ENCODE measurements around the gene NFATC1. TPM values are rescaled to one million over a fixed set of nuclear protein-coding genes. Genes with fewer than 3 reads are reported as not detected.

Gene NFATC1
- total and polyA plus RNA-seq, 7 experiments from 2014 or later = 27.1 to 87.2 (median 53.4) TPM

DNA sequence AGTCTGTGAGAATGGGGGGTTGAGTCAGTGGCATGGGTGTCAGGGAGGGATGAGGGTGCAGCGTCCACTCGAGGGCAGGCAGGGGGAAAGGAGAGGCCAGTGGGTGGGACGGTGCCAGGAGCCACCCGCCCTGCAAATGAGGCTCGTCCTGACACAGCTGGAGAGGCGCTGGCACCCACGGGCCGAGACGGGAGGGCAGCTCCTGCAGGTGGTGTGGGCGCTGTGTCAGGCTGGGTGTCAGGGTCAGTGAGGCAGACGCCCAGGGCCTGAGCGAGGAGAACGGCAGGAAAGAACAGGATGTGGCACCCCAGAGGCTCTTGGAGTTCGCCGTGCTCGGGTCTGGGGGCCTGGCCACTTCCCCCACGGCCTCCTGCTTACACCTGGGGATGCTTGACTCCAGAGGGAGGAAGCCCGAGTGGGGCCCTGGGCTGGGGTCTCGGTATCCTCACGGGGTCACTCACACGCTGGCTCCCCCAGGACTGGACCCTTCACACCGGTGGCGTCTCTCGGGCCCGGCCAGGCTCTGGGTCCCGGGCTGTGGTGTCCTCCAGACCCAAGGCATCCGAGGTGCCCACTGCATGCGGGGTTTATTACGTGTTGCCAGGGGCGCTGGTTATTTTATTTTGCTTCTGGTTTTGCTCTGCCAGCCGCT lies 153.4 kb downstream of the NFATC1 start:
- no peaks in the 10 kb centered on the region for H3K9me3 Mint-ChIP-seq
- H3K4me3 Mint-ChIP-seq = no peak overlapping the region
- H3K4me1 Mint-ChIP-seq = no peaks in the 10 kb centered on the region
- no peaks in the 10 kb centered on the region for H3K36me3 ChIP-seq (ENCODE audit: control insufficient read depth in 2 of 3, insufficient read depth in 3 of 3, low read length in 3 of 3)
- H3K27ac Mint-ChIP-seq = no peak overlapping the region
- ChIA-PET POLR2A (no interaction called here), CTCF (interaction anchor here (0.6 kb wide), 1 partner anchor 109 kb away, joined by 3 read pairs; no protein-coding TSS in a partner anchor)
- no peaks in the 10 kb centered on the region for H3K9me3 ChIP-seq (ENCODE audit: control insufficient read depth in 2 of 3, low read length in 3 of 3)
- no peak for ATAC-seq
- H3K4me3 ChIP-seq (ENCODE audit: low read length) = no peak overlapping the region
- H3K4me1 ChIP-seq (ENCODE audit: control insufficient read depth in 2 of 2, insufficient read depth in 2 of 2, low read length in 2 of 2) = no peaks in the 10 kb centered on the region
- H3K36me3 Mint-ChIP-seq = no peaks in the 10 kb centered on the region
- H3K27ac ChIP-seq (ENCODE audit: low read depth, low read length) = no peak overlapping the region
- DNase-seq = no peak
- H3K27me3 Mint-ChIP-seq = no peaks in the 10 kb centered on the region
- intact Hi-C loops (cut with micrococcal nuclease) = no loop called here
- no peaks in the 10 kb centered on the region for H3K27me3 ChIP-seq (ENCODE audit: control insufficient read depth in 2 of 2, insufficient read depth in 2 of 2, low read length in 2 of 2)

GRCh38 chr18:79549638-79550000 lies 153.9 kb downstream of the NFATC1 start:
- ATAC-seq (no peak), DNase-seq (no peak)
- no peaks in the 10 kb centered on the region for H3K9me3 Mint-ChIP-seq

GRCh38 chr18:79552140-79552631 lies 156.5 kb downstream of the NFATC1 start:
- intact Hi-C loops (cut with micrococcal nuclease) = no loop called here
- H3K9me3 ChIP-seq (ENCODE audit: control insufficient read depth in 2 of 3, low read length in 3 of 3) = no peaks in the 10 kb centered on the region
- ChIA-PET POLR2A (no interaction called here), CTCF (no interaction called here)
- no peak overlapping the region for H3K27ac ChIP-seq (ENCODE audit: low read depth, low read length)
- H3K4me1 ChIP-seq (ENCODE audit: control insufficient read depth in 2 of 2, insufficient read depth in 2 of 2, low read length in 2 of 2) = no peaks in the 10 kb centered on the region
- H3K4me3 ChIP-seq (ENCODE audit: low read length) = no peak overlapping the region
- Mint-ChIP-seq H3K36me3 (no peaks in the 10 kb centered on the region), H3K4me3 (no peak overlapping the region), H3K4me1 (no peaks in the 10 kb centered on the region), H3K27me3 (no peaks in the 10 kb centered on the region), H3K9me3 (no peaks in the 10 kb centered on the region), H3K27ac (no peak overlapping the region)
- ATAC-seq = no peak
- H3K36me3 ChIP-seq (ENCODE audit: control insufficient read depth in 2 of 3, insufficient read depth in 3 of 3, low read length in 3 of 3) = no peaks in the 10 kb centered on the region
- H3K27me3 ChIP-seq (ENCODE audit: control insufficient read depth in 2 of 2, insufficient read depth in 2 of 2, low read length in 2 of 2) = no peaks in the 10 kb centered on the region
- no peak for DNase-seq

More at GRCh38 chr18:79549638-79550000, 153.9 kb downstream of the NFATC1 start:
- intact Hi-C loops (cut with micrococcal nuclease) = no loop called here
- no peaks in the 10 kb centered on the region for H3K27me3 ChIP-seq (ENCODE audit: control insufficient read depth in 2 of 2, insufficient read depth in 2 of 2, low read length in 2 of 2)
- Mint-ChIP-seq H3K4me3 (no peak overlapping the region), H3K27ac (no peak overlapping the region), H3K27me3 (no peaks in the 10 kb centered on the region), H3K36me3 (no peaks in the 10 kb centered on the region), H3K4me1 (no peaks in the 10 kb centered on the region)
- no peak overlapping the region for H3K4me3 ChIP-seq (ENCODE audit: low read length)
- CTCF ChIA-PET = no interaction called here
- POLR2A ChIA-PET = no interaction called here
- no peak overlapping the region for H3K27ac ChIP-seq (ENCODE audit: low read depth, low read length)
- H3K9me3 ChIP-seq (ENCODE audit: control insufficient read depth in 2 of 3, low read length in 3 of 3) = no peaks in the 10 kb centered on the region
- H3K36me3 ChIP-seq (ENCODE audit: control insufficient read depth in 2 of 3, insufficient read depth in 3 of 3, low read length in 3 of 3) = no peaks in the 10 kb centered on the region
- H3K4me1 ChIP-seq (ENCODE audit: control insufficient read depth in 2 of 2, insufficient read depth in 2 of 2, low read length in 2 of 2) = no peaks in the 10 kb centered on the region

GRCh38 chr18:79552696-79553095 lies 157.0 kb downstream of the NFATC1 start:
- intact Hi-C loops (cut with micrococcal nuclease) = no loop called here
- DNase-seq (no peak), ATAC-seq (no peak)
- H3K27me3 ChIP-seq (ENCODE audit: control insufficient read depth in 2 of 2, insufficient read depth in 2 of 2, low read length in 2 of 2) = no peaks in the 10 kb centered on the region
- no peak overlapping the region for H3K27ac ChIP-seq (ENCODE audit: low read depth, low read length)
- H3K9me3 ChIP-seq (ENCODE audit: control insufficient read depth in 2 of 3, low read length in 3 of 3) = no peaks in the 10 kb centered on the region
- Mint-ChIP-seq H3K36me3 (no peaks in the 10 kb centered on the region), H3K9me3 (no peaks in the 10 kb centered on the region), H3K27ac (no peak overlapping the region), H3K4me1 (no peaks in the 10 kb centered on the region), H3K27me3 (no peaks in the 10 kb centered on the region), H3K4me3 (no peak overlapping the region)
- ChIA-PET CTCF (no interaction called here), POLR2A (no interaction called here)
- H3K36me3 ChIP-seq (ENCODE audit: control insufficient read depth in 2 of 3, insufficient read depth in 3 of 3, low read length in 3 of 3) = no peaks in the 10 kb centered on the region
- H3K4me3 ChIP-seq (ENCODE audit: low read length) = no peak overlapping the region
- no peaks in the 10 kb centered on the region for H3K4me1 ChIP-seq (ENCODE audit: control insufficient read depth in 2 of 2, insufficient read depth in 2 of 2, low read length in 2 of 2)

GRCh38 chr18:79553154-79553553 lies 157.4 kb downstream of the NFATC1 start:
- Mint-ChIP-seq H3K36me3 (no peaks in the 10 kb centered on the region), H3K4me1 (no peaks in the 10 kb centered on the region), H3K27ac (no peak overlapping the region), H3K9me3 (no peaks in the 10 kb centered on the region), H3K27me3 (no peaks in the 10 kb centered on the region), H3K4me3 (no peak overlapping the region)
- Histone ChIP-seq H3K4me1 (ENCODE audit: control insufficient read depth in 2 of 2, insufficient read depth in 2 of 2, low read length in 2 of 2) (no peaks in the 10 kb centered on the region), H3K27ac (ENCODE audit: low read depth, low read length) (no peak overlapping the region), H3K9me3 (ENCODE audit: control insufficient read depth in 2 of 3, low read length in 3 of 3) (no peaks in the 10 kb centered on the region), H3K4me3 (ENCODE audit: low read length) (no peak overlapping the region), H3K27me3 (ENCODE audit: control insufficient read depth in 2 of 2, insufficient read depth in 2 of 2, low read length in 2 of 2) (no peaks in the 10 kb centered on the region), H3K36me3 (ENCODE audit: control insufficient read depth in 2 of 3, insufficient read depth in 3 of 3, low read length in 3 of 3) (no peaks in the 10 kb centered on the region)
- intact Hi-C loops (cut with micrococcal nuclease) = no loop called here
- DNase-seq (no peak), ATAC-seq (no peak)
- ChIA-PET CTCF (no interaction called here), POLR2A (no interaction called here)

DNA sequence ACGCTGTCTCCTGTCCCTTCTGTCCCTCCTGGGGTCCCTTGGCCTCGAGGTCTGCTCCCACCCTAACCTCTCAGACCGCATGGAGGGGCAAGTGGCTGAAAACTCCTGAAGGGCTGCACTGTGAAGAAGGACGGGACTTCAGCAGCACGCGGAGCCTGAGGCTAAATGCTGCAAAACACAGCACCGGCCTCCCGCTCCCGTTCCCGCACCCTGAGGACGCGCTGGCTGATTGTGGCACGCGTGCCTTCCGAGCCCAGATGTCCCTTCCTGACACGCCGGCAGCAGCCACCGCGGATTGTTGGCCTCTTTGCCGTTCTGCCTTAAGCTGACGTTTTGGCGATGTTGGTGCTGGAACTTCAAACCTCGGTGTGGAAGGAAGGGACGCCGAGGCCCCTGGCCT lies 158.0 kb downstream of the NFATC1 start:
- Histone ChIP-seq H3K9me3 (ENCODE audit: control insufficient read depth in 2 of 3, low read length in 3 of 3) (no peaks in the 10 kb centered on the region), H3K4me3 (ENCODE audit: low read length) (no peak overlapping the region), H3K36me3 (ENCODE audit: control insufficient read depth in 2 of 3, insufficient read depth in 3 of 3, low read length in 3 of 3) (no peaks in the 10 kb centered on the region), H3K27me3 (ENCODE audit: control insufficient read depth in 2 of 2, insufficient read depth in 2 of 2, low read length in 2 of 2) (no peaks in the 10 kb centered on the region), H3K27ac (ENCODE audit: low read depth, low read length) (no peak overlapping the region), H3K4me1 (ENCODE audit: control insufficient read depth in 2 of 2, insufficient read depth in 2 of 2, low read length in 2 of 2) (no peaks in the 10 kb centered on the region)
- ATAC-seq (no peak), DNase-seq (no peak)
- Mint-ChIP-seq H3K4me1 (no peaks in the 10 kb centered on the region), H3K4me3 (no peak overlapping the region), H3K27me3 (no peaks in the 10 kb centered on the region), H3K36me3 (no peaks in the 10 kb centered on the region), H3K9me3 (no peaks in the 10 kb centered on the region), H3K27ac (no peak overlapping the region)
- ChIA-PET POLR2A (no interaction called here), CTCF (no interaction called here)
- intact Hi-C loops (cut with micrococcal nuclease) = no loop called here

- ChIA-PET CTCF (interaction anchor here (0.5 kb wide), 1 partner anchor 90 kb away, joined by 3 read pairs; no protein-coding TSS in a partner anchor), POLR2A (no interaction called here)
- Mint-ChIP-seq H3K4me1 (no peaks in the 10 kb centered on the region), H3K27ac (no peak overlapping the region), H3K4me3 (no peak overlapping the region), H3K9me3 (no peaks in the 10 kb centered on the region), H3K36me3 (no peaks in the 10 kb centered on the region), H3K27me3 (no peaks in the 10 kb centered on the region)
- no peaks in the 10 kb centered on the region for H3K36me3 ChIP-seq (ENCODE audit: control insufficient read depth in 2 of 3, insufficient read depth in 3 of 3, low read length in 3 of 3)
- H3K27me3 ChIP-seq (ENCODE audit: control insufficient read depth in 2 of 2, insufficient read depth in 2 of 2, low read length in 2 of 2) = no peaks in the 10 kb centered on the region
- DNase-seq (no peak), ATAC-seq (no peak)
- H3K27ac ChIP-seq (ENCODE audit: low read depth, low read length) = no peak overlapping the region
- no peaks in the 10 kb centered on the region for H3K9me3 ChIP-seq (ENCODE audit: control insufficient read depth in 2 of 3, low read length in 3 of 3)
- no peaks in the 10 kb centered on the region for H3K4me1 ChIP-seq (ENCODE audit: control insufficient read depth in 2 of 2, insufficient read depth in 2 of 2, low read length in 2 of 2)
- intact Hi-C loops (cut with micrococcal nuclease) = no loop called here
- H3K4me3 ChIP-seq (ENCODE audit: low read length) = no peak overlapping the region
Observed at GRCh38 chr18:79554321-79554720, 158.6 kb downstream of the NFATC1 start.
